ENCODE measurements around the gene ADRA1B. TPM values are rescaled to one million over a fixed set of nuclear protein-coding genes. Genes with fewer than 3 reads are reported as not detected.

Gene ADRA1B
- total and polyA plus RNA-seq, 10 of the 15 experiments (the other 5 are each of a cell fraction or from before 2014, with no cell fraction given) = 0.04 TPM; not detected in 9

GRCh38 chr5:159962214-159962613 lies 45.9 kb downstream of the ADRA1B start:
- 38% methylated on average over 4 of the region's 4 CpGs for WGBS (ENCODE audit: insufficient coverage, insufficient replicate concordance, low lambda C conversion rate, missing lambda C conversion rate)
- CTCF ChIA-PET = interaction anchor here (0.7 to 1.7 kb wide), 8 partner anchors 10 to 832 kb away, joined by 3 to 6 read pairs (median 4); no protein-coding TSS in a partner anchor
- RAD21 ChIA-PET (ENCODE audit: unreplicated experiment) = interaction anchor here (0.8 to 1.2 kb wide), 2 partner anchors 406 to 552 kb away, joined by 3 to 6 read pairs; no protein-coding TSS in a partner anchor
- TF ChIP-seq POLR2A (IDR thresholded peaks at IDR 0.05; ENCODE audit: low read depth, low read length) = no peak
- TF ChIP-seq RELB (IDR thresholded peaks at IDR 0.05; ENCODE audit: low read depth) = no peak
- no peak for TF ChIP-seq GABPA (IDR thresholded peaks at IDR 0.05; ENCODE audit: low read depth)
- no peak for TF ChIP-seq SRF (IDR thresholded peaks at IDR 0.05; ENCODE audit: low read depth in 2 of 2, low read length in 2 of 2)
- TF ChIP-seq RB1 (IDR thresholded peaks at IDR 0.05; ENCODE audit: borderline replicate concordance) = no peak
- no peak for TF ChIP-seq YY1 (IDR thresholded peaks at IDR 0.05; ENCODE audit: low read depth, low read length)
- no peak overlapping the region for H3K9ac ChIP-seq (ENCODE audit: control insufficient read depth, insufficient read depth, low read length)
- SMC1A ChIA-PET (ENCODE audit: uncharacterized antibody, unreplicated experiment) = interaction anchor here (0.7 to 1.7 kb wide), 4 partner anchors 12 to 630 kb away, joined by 3 to 4 read pairs (median 4); no protein-coding TSS in a partner anchor
- no peak overlapping the region for H2AFZ ChIP-seq (ENCODE audit: control insufficient read depth, low read depth, low read length)
- intact Hi-C loops (cut with micrococcal nuclease; ENCODE audit: unreplicated experiment) = no loop called here
- H3K36me3 ChIP-seq (ENCODE audit: control insufficient read depth in 2 of 2, insufficient read depth in 2 of 2, low read length in 1 of 2) = no peaks in the 10 kb centered on the region
- no peak overlapping the region for H3K4me3 ChIP-seq
- H3K27ac ChIP-seq (ENCODE audit: control insufficient read depth, insufficient read depth) = no peak overlapping the region
- DNase-seq (ENCODE audit: low read depth, low spot score) (no peak), ATAC-seq (0 out of 3 replicates have a peak, but pooled peaks have one; percentile 25), FAIRE-seq (no peak)
- H4K20me1 ChIP-seq (ENCODE audit: control insufficient read depth, insufficient read depth) = no peaks in the 10 kb centered on the region
- H3K79me2 ChIP-seq (ENCODE audit: control insufficient read depth, insufficient read depth, low read length) = no peaks in the 10 kb centered on the region
- POLR2A ChIA-PET = interaction anchor here (0.6 to 0.7 kb wide), 3 partner anchors 106 to 425 kb away, joined by 3 to 5 read pairs (median 3); no protein-coding TSS in a partner anchor
- H3K4me2 ChIP-seq (ENCODE audit: control insufficient read depth, insufficient read depth) = no peak overlapping the region
- peaks cover 2 to 4% of the 10 kb centered on the region in 2 experiments; a peak in 1 of 4 replicates for H3K27me3 ChIP-seq (replicated peaks in 1 of 2; ENCODE audit: control insufficient read depth in 2 of 2, insufficient read depth in 2 of 2, low read length in 1 of 2)
- in situ Hi-C loops (cut with MboI) = no loop called here
- H3K4me1 ChIP-seq (ENCODE audit: control insufficient read depth, insufficient read depth, low read length) = no peaks in the 10 kb centered on the region
- H3K9me3 ChIP-seq (replicated peaks; ENCODE audit: control insufficient read depth, insufficient read depth, low read length) = no peaks in the 10 kb centered on the region
- no TSS peak for BruUV-seq (replicated peaks)
